ENCODE measurements around the gene HAUS5. TPM values are rescaled to one million over a fixed set of nuclear protein-coding genes. Genes with fewer than 3 reads are reported as not detected.

Gene HAUS5
- 61.5 and 66.8 TPM in 2 replicates for total RNA-seq (2014; rRNA removed; shearing (Covaris generic))
- 58.1 and 59.7 TPM in 2 replicates for total RNA-seq (2022)
- percentile 65 among the genes with signal in this experiment for Bru-seq, nascent RNA
- percentile 79 among the genes with signal in this experiment for BruChase-seq, experiment 1, labeled RNA remaining after a 6-hour chase
- percentile 72 among the genes with signal in this experiment for BruChase-seq, experiment 2, labeled RNA remaining after a 2-hour chase
- long read RNA-seq, full-length matches to known transcripts = 94 of 155 reads
- long read RNA-seq, partial matches to known transcripts = 14 of 155 reads
- long read RNA-seq, other reads (novel, unspliced or antisense) = 47 of 155 reads

GRCh38 chr19:35612559-35613321 lies at the start of gene HAUS5:
TSS of gene HAUS5 (plus strand) at chr19:35612735. CDS start at chr19:35612795, 60 bp downstream.
- no TSS peak for BruUV-seq (replicated peaks)

GRCh38 chr19:35562776-35563175 lies 49.8 kb upstream of the HAUS5 start:
- H3K4me3 ChIP-seq (ENCODE audit: low read depth, low read length, poor library complexity, severe bottlenecking) = no peak overlapping the region
- no peak for DNase-seq (ENCODE audit: low spot score)
- no peaks in the 10 kb centered on the region for H3K9me2 ChIP-seq (ENCODE audit: insufficient read depth, low read length)
- H3K36me3 ChIP-seq (ENCODE audit: insufficient read depth, low read length) = no peaks in the 10 kb centered on the region
- no peak overlapping the region for H2AFZ ChIP-seq (ENCODE audit: low read length)
- CTCF ChIA-PET (ENCODE audit: unreplicated experiment) = interaction anchor here (0.6 kb wide), 1 partner anchor 101 kb away, joined by 3 read pairs; no protein-coding TSS in a partner anchor
- no peak for TF ChIP-seq EZH2phosphoT487 (IDR thresholded peaks at IDR 0.05; ENCODE audit: borderline replicate concordance, low read depth, low read length)
- H3K4me2 ChIP-seq (ENCODE audit: low read length) = no peak overlapping the region
- H3K4me1 ChIP-seq (ENCODE audit: insufficient read depth, low read length, poor library complexity, severe bottlenecking) = peaks cover 18% of the 10 kb centered on the region
- no peaks in the 10 kb centered on the region for H3K9me3 ChIP-seq (ENCODE audit: low read length)
- no peaks in the 10 kb centered on the region for H3K79me2 ChIP-seq (ENCODE audit: insufficient read depth, low read depth, low read length)
- POLR2A ChIA-PET = no interaction called here
- H3K27ac ChIP-seq (ENCODE audit: low read depth, low read length, poor library complexity, severe bottlenecking) = no peak overlapping the region
- intact Hi-C loops (cut with micrococcal nuclease; ENCODE audit: unreplicated experiment) = no loop called here
- BruUV-seq (replicated peaks) = no TSS peak
- no peaks in the 10 kb centered on the region for H4K20me1 ChIP-seq (ENCODE audit: insufficient read depth, low read length)

More at GRCh38 chr19:35612559-35613321, at the start of gene HAUS5:
- H3K4me2 ChIP-seq (ENCODE audit: low read length) = peak within 1 kb of the TSS; percentile 88
- peaks cover 31% of the 10 kb centered on the region for H3K4me1 ChIP-seq (ENCODE audit: insufficient read depth, low read length, poor library complexity, severe bottlenecking)
- peak within 1 kb of the TSS; percentile 27 for H3K27ac ChIP-seq (ENCODE audit: low read depth, low read length, poor library complexity, severe bottlenecking)
- H3K9me2 ChIP-seq (ENCODE audit: insufficient read depth, low read length) = no peaks in the 10 kb centered on the region
- H3K79me2 ChIP-seq (ENCODE audit: insufficient read depth, low read depth, low read length) = peaks cover 8% of the 10 kb centered on the region
- H3K4me3 ChIP-seq (ENCODE audit: low read depth, low read length, poor library complexity, severe bottlenecking) = peak within 1 kb of the TSS; percentile 82
- H3K9me3 ChIP-seq (ENCODE audit: low read length) = peaks cover under 1% of the 10 kb centered on the region; the same call in 1 of the 2 replicates
- peaks cover 20% of the 10 kb centered on the region; the same call in 1 of the 2 replicates for H3K36me3 ChIP-seq (ENCODE audit: insufficient read depth, low read length)
- CTCF ChIA-PET (ENCODE audit: unreplicated experiment) = no interaction called here
- peak; percentile 95 for DNase-seq (ENCODE audit: low spot score)
- no peak for TF ChIP-seq EZH2phosphoT487 (IDR thresholded peaks at IDR 0.05; ENCODE audit: borderline replicate concordance, low read depth, low read length)
- TF ChIP-seq CTCF (conservative IDR thresholded peaks at IDR 0.05; ENCODE audit: low read length) = no peak
- POLR2A ChIA-PET = interaction anchor here (0.6 to 1.5 kb wide), 3 partner anchors 12 to 242 kb away, joined by 3 read pairs; no protein-coding TSS in a partner anchor
- H4K20me1 ChIP-seq (ENCODE audit: insufficient read depth, low read length) = no peaks in the 10 kb centered on the region
- intact Hi-C loops (cut with micrococcal nuclease; ENCODE audit: unreplicated experiment) = loop anchor here (1.0 to 2.0 kb wide), 3 partner anchors 16 to 67 kb away; partner anchors contain the start of genes COX6B1, RBM42 and TMEM147
- H2AFZ ChIP-seq (ENCODE audit: low read length) = peak within 1 kb of the TSS; percentile 84; the same call in 1 of the 2 replicates

- H4K20me1 ChIP-seq (ENCODE audit: insufficient read depth, low read length) = no peaks in the 10 kb centered on the region
- ChIA-PET POLR2A (no interaction called here), CTCF (ENCODE audit: unreplicated experiment) (no interaction called here)
- H3K4me3 ChIP-seq (ENCODE audit: low read depth, low read length, poor library complexity, severe bottlenecking) = no peak within 1 kb of the TSS
- no peaks in the 10 kb centered on the region for H3K36me3 ChIP-seq (ENCODE audit: insufficient read depth, low read length)
- no TSS peak for BruUV-seq (replicated peaks)
- H3K79me2 ChIP-seq (ENCODE audit: insufficient read depth, low read depth, low read length) = no peaks in the 10 kb centered on the region
- DNase-seq (ENCODE audit: low spot score) = no peak
- H3K4me1 ChIP-seq (ENCODE audit: insufficient read depth, low read length, poor library complexity, severe bottlenecking) = peaks cover 13% of the 10 kb centered on the region
- H2AFZ ChIP-seq (ENCODE audit: low read length) = no peak within 1 kb of the TSS
- H3K9me3 ChIP-seq (ENCODE audit: low read length) = no peaks in the 10 kb centered on the region
- intact Hi-C loops (cut with micrococcal nuclease; ENCODE audit: unreplicated experiment) = no loop called here
- no peak within 1 kb of the TSS for H3K27ac ChIP-seq (ENCODE audit: low read depth, low read length, poor library complexity, severe bottlenecking)
- TF ChIP-seq EZH2phosphoT487 (IDR thresholded peaks at IDR 0.05; ENCODE audit: borderline replicate concordance, low read depth, low read length) = no peak
- no peaks in the 10 kb centered on the region for H3K9me2 ChIP-seq (ENCODE audit: insufficient read depth, low read length)
- H3K4me2 ChIP-seq (ENCODE audit: low read length) = no peak within 1 kb of the TSS
These were observed 49.2 kb upstream of the HAUS5 start, which contains the start of gene ATP4A for GRCh38 chr19:35563207-35563829. TSS of gene ATP4A (minus strand) at chr19:35563658. CDS start at chr19:35563629, 29 bp downstream.
